ENCODE data around the gene NID1. TPM values are rescaled to one million over a fixed set of nuclear protein-coding genes. Genes with fewer than 3 reads are reported as not detected.

NID1 gene
- total RNA-seq, 1 experiment from 2014 or later = 11.1 TPM

DNA sequence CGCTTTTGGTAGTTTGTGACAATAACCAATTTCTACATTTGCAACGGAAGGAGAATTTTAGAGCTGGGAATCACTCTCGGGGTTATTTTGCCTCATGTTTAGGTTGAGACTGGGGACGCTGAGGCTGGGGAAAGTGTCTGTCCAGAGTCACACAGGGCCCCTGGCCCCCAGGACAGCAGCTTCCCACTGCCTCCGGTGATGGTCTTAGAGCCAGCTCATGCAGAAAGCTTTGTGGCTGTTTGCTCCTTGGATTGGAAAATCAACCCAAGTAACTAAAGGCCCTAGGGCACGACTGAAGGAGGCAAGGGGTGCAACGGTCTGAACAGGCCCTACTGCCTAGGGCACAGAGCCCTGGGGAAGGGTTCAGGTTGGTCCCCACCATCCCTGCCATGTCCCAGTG, 72.0 kb downstream of the NID1 start:
- H3K4me3 ChIP-seq (ENCODE audit: low read length) = no peak overlapping the region
- no peaks in the 10 kb centered on the region for H4K20me1 ChIP-seq (ENCODE audit: low read length)
- no peaks in the 10 kb centered on the region for H3K79me2 ChIP-seq (ENCODE audit: low read length)
- CTCF ChIA-PET = no interaction called here
- H3K36me3 ChIP-seq (ENCODE audit: low read depth, low read length) = no peaks in the 10 kb centered on the region
- DNase-seq (no peak), ATAC-seq (no peak)
- H2AFZ ChIP-seq (ENCODE audit: low read length) = no peak overlapping the region
- no peak overlapping the region for H3K4me2 ChIP-seq (ENCODE audit: low read length)
- no peaks in the 10 kb centered on the region for H3K9me2 ChIP-seq (replicated peaks; ENCODE audit: low read length)
- no peak overlapping the region for H3K27ac ChIP-seq (ENCODE audit: low read length)
- H3K4me1 ChIP-seq (ENCODE audit: insufficient read depth, low read length) = no peaks in the 10 kb centered on the region
- H3K27me3 ChIP-seq (ENCODE audit: low read length) = no peaks in the 10 kb centered on the region
- no peak for TF ChIP-seq EZH2phosphoT487 (IDR thresholded peaks at IDR 0.05; ENCODE audit: borderline replicate concordance, low read length)
- TF ChIP-seq, protein P1, sequence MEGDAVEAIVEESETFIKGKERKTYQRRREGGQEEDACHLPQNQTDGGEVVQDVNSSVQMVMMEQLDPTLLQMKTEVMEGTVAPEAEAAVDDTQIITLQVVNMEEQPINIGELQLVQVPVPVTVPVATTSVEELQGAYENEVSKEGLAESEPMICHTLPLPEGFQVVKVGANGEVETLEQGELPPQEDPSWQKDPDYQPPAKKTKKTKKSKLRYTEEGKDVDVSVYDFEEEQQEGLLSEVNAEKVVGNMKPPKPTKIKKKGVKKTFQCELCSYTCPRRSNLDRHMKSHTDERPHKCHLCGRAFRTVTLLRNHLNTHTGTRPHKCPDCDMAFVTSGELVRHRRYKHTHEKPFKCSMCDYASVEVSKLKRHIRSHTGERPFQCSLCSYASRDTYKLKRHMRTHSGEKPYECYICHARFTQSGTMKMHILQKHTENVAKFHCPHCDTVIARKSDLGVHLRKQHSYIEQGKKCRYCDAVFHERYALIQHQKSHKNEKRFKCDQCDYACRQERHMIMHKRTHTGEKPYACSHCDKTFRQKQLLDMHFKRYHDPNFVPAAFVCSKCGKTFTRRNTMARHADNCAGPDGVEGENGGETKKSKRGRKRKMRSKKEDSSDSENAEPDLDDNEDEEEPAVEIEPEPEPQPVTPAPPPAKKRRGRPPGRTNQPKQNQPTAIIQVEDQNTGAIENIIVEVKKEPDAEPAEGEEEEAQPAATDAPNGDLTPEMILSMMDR (conservative IDR thresholded peaks at IDR 0.05; ENCODE audit: low read depth, low read length) = no peak
- TF ChIP-seq EZH2 (IDR thresholded peaks at IDR 0.05; ENCODE audit: low read length, unreplicated experiment) = no peak
- POLR2A ChIA-PET (ENCODE audit: unreplicated experiment) = no interaction called here
- no peak overlapping the region for H3K9ac ChIP-seq (ENCODE audit: low read length)
- no TSS peak for BruUV-seq (replicated peaks)
- H3F3A ChIP-seq (ENCODE audit: low read length, unreplicated experiment) = no peaks in the 10 kb centered on the region
- intact Hi-C loops (cut with micrococcal nuclease) = no loop called here
- H3K9me3 ChIP-seq (ENCODE audit: low read length) = no peaks in the 10 kb centered on the region

DNA sequence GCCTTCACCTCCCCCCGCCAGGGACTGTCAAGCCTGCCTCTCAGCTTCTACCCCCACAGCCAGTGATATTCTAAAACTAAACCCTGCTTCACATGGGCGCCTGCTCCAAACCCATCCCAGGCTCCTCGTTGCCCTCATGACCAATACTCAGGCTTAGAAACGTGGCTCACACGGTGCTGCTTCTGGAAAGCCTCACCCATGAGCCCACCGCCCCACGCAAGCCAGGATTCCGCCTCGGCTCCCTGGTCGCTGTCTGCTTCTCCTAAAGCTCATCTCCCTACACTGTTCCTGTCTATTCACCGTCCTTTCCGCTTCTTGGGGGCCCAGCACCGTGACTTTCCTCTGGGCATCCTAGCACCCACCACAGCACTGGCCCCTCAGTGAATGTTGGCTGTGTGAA, 72.5 kb downstream of the NID1 start:
- Histone ChIP-seq H3K79me2 (ENCODE audit: low read length) (no peaks in the 10 kb centered on the region), H3K27me3 (ENCODE audit: low read length) (no peaks in the 10 kb centered on the region), H3K4me2 (ENCODE audit: low read length) (no peak overlapping the region), H3F3A (ENCODE audit: low read length, unreplicated experiment) (no peaks in the 10 kb centered on the region), H3K9me3 (ENCODE audit: low read length) (no peaks in the 10 kb centered on the region), H2AFZ (ENCODE audit: low read length) (no peak overlapping the region), H3K27ac (ENCODE audit: low read length) (no peak overlapping the region), H3K4me3 (ENCODE audit: low read length) (no peak overlapping the region), H4K20me1 (ENCODE audit: low read length) (no peaks in the 10 kb centered on the region), H3K36me3 (ENCODE audit: low read depth, low read length) (no peaks in the 10 kb centered on the region), H3K4me1 (ENCODE audit: insufficient read depth, low read length) (no peaks in the 10 kb centered on the region), H3K9me2 (replicated peaks; ENCODE audit: low read length) (no peaks in the 10 kb centered on the region), H3K9ac (ENCODE audit: low read length) (no peak overlapping the region)
- DNase-seq (no peak), ATAC-seq (no peak)
- intact Hi-C loops (cut with micrococcal nuclease) = no loop called here
- CTCF ChIA-PET = no interaction called here
- POLR2A ChIA-PET (ENCODE audit: unreplicated experiment) = no interaction called here
- no TSS peak for BruUV-seq (replicated peaks)
- TF ChIP-seq, protein P1 (conservative IDR thresholded peaks at IDR 0.05; ENCODE audit: low read depth, low read length) = no peak

DNA sequence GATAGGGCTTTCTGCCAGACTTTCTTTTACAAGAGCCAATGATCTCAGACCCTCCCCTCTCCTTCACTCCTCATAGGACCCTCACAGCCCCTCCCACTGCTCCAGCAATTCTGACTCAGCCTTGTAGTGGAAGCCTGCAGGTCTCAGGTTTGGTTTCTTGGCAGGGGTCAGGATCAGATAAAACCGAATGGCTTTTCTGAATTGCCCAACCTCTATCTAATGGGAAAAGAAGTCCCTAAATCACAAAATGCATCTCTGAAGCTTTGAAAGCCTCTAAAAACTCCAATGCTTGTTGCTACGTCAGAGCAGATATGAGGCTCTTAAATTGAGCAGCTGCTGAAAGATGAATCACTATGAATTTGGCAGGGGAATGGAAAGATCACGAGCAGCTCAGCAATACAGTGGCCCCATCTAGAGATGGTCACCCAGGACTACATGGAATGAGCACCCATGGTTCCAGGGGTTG, 74.5 kb downstream of the NID1 start:
- H3K27ac ChIP-seq (ENCODE audit: low read length) = no peak overlapping the region
- no TSS peak for BruUV-seq (replicated peaks)
- H3K4me2 ChIP-seq (ENCODE audit: low read length) = no peak overlapping the region
- H3K9ac ChIP-seq (ENCODE audit: low read length) = no peak overlapping the region
- no peaks in the 10 kb centered on the region for H3K36me3 ChIP-seq (ENCODE audit: low read depth, low read length)
- POLR2A ChIA-PET (ENCODE audit: unreplicated experiment) = no interaction called here
- no peak overlapping the region for H3K4me3 ChIP-seq (ENCODE audit: low read length)
- H3K4me1 ChIP-seq (ENCODE audit: insufficient read depth, low read length) = no peaks in the 10 kb centered on the region
- H2AFZ ChIP-seq (ENCODE audit: low read length) = no peak overlapping the region
- intact Hi-C loops (cut with micrococcal nuclease) = no loop called here
- no peaks in the 10 kb centered on the region for H3K9me3 ChIP-seq (ENCODE audit: low read length)
- no peaks in the 10 kb centered on the region for H3K27me3 ChIP-seq (ENCODE audit: low read length)
- no peaks in the 10 kb centered on the region for H4K20me1 ChIP-seq (ENCODE audit: low read length)
- H3K9me2 ChIP-seq (replicated peaks; ENCODE audit: low read length) = no peaks in the 10 kb centered on the region
- DNase-seq (peak; percentile 23), ATAC-seq (no peak)
- no peaks in the 10 kb centered on the region for H3K79me2 ChIP-seq (ENCODE audit: low read length)
- CTCF ChIA-PET = no interaction called here
- TF ChIP-seq EZH2 (IDR thresholded peaks at IDR 0.05; ENCODE audit: low read length, unreplicated experiment) (no peak), EZH2phosphoT487 (IDR thresholded peaks at IDR 0.05; ENCODE audit: borderline replicate concordance, low read length) (no peak)
- TF ChIP-seq, protein P1 (conservative IDR thresholded peaks at IDR 0.05; ENCODE audit: low read depth, low read length) = no peak
- H3F3A ChIP-seq (ENCODE audit: low read length, unreplicated experiment) = no peaks in the 10 kb centered on the region
